Neuron (in vitro differentiated cells): ENCODE results near the gene CDCA4.

Experiments used
- H2AFZ ChIP-seq: one replicate; pipeline ENCODE4 v1.6.1; 2013; ENCODE audit warnings: low read depth, mild to moderate bottlenecking, inconsistent platforms, low read length, moderate library complexity
- H3K27me3 ChIP-seq: one replicate; pipeline ENCODE4 v1.6.1; 2013; ENCODE audit warnings: low read length; ENCODE audit not compliant: insufficient read depth
- H3K36me3 ChIP-seq: one replicate; pipeline ENCODE4 v1.6.1; 2013; ENCODE audit warnings: low read length; ENCODE audit not compliant: insufficient read depth
- H3K4me1 ChIP-seq: one replicate; pipeline ENCODE4 v1.6.1; 2013; ENCODE audit warnings: low read length; ENCODE audit not compliant: insufficient read depth
- H3K4me3 ChIP-seq: 2 replicates; pipeline ENCODE4 v1.5.1; 2013; ENCODE audit warnings: mild to moderate bottlenecking, low read length, moderate library complexity
- H3K9me3 ChIP-seq: one replicate; pipeline ENCODE4 v1.6.1; 2013; ENCODE audit warnings: low read length

The CDCA4 gene

GRCh38 chr14:104980611-104981531, 40.0 kb downstream of the CDCA4 start:
- Histone ChIP-seq H3K36me3 (no peaks in the 10 kb centered on the region), H2AFZ (no peak overlapping the region), H3K9me3 (no peaks in the 10 kb centered on the region), H3K4me3 (no peak overlapping the region), H3K27me3 (peaks cover 63% of the 10 kb centered on the region), H3K4me1 (peaks cover 16% of the 10 kb centered on the region)

GRCh38 chr14:104979758-104980610, 40.9 kb downstream of the CDCA4 start:
- peaks cover 16% of the 10 kb centered on the region for H3K4me1 ChIP-seq
- no peaks in the 10 kb centered on the region for H3K36me3 ChIP-seq
- H3K9me3 ChIP-seq = no peaks in the 10 kb centered on the region
- no peak overlapping the region for H3K4me3 ChIP-seq
- H2AFZ ChIP-seq = no peak overlapping the region
- peaks cover 69% of the 10 kb centered on the region for H3K27me3 ChIP-seq

GRCh38 chr14:104978746-104979691, 41.9 kb downstream of the CDCA4 start:
- no peaks in the 10 kb centered on the region for H3K9me3 ChIP-seq
- H3K36me3 ChIP-seq = no peaks in the 10 kb centered on the region
- H3K27me3 ChIP-seq = peaks cover 78% of the 10 kb centered on the region
- no peak overlapping the region for H2AFZ ChIP-seq
- peaks cover 16% of the 10 kb centered on the region for H3K4me1 ChIP-seq
- peak overlapping the region; percentile 21 for H3K4me3 ChIP-seq

- peak within 1 kb of the TSS; percentile 34 for H2AFZ ChIP-seq
- H3K4me1 ChIP-seq = peaks cover 23% of the 10 kb centered on the region
- H3K9me3 ChIP-seq = no peaks in the 10 kb centered on the region
- H3K36me3 ChIP-seq = no peaks in the 10 kb centered on the region
- peaks cover 73% of the 10 kb centered on the region for H3K27me3 ChIP-seq
- H3K4me3 ChIP-seq = peak within 1 kb of the TSS; percentile 44
Measured at GRCh38 chr14:104977681-104978653, 42.9 kb downstream of the CDCA4 start, which contains the start of gene AHNAK2. AHNAK2 (minus strand) TSS chr14:104978374; CDS start chr14:104978237, 137 bp downstream.

- H3K9me3 ChIP-seq = no peaks in the 10 kb centered on the region
- H2AFZ ChIP-seq = peak overlapping the region; percentile 34
- peaks cover 68% of the 10 kb centered on the region for H3K27me3 ChIP-seq
- peak overlapping the region; percentile 44 for H3K4me3 ChIP-seq
- no peaks in the 10 kb centered on the region for H3K36me3 ChIP-seq
- peaks cover 29% of the 10 kb centered on the region for H3K4me1 ChIP-seq
Measured at GRCh38 chr14:104977008-104977680, 43.7 kb downstream of the CDCA4 start.

GRCh38 chr14:104976198-104977007, 44.5 kb downstream of the CDCA4 start:
- Histone ChIP-seq H2AFZ (no peak overlapping the region), H3K4me3 (no peak overlapping the region), H3K9me3 (no peaks in the 10 kb centered on the region), H3K4me1 (peaks cover 29% of the 10 kb centered on the region), H3K27me3 (peaks cover 63% of the 10 kb centered on the region), H3K36me3 (no peaks in the 10 kb centered on the region)

- Histone ChIP-seq H3K27me3 (peaks cover 58% of the 10 kb centered on the region), H3K36me3 (no peaks in the 10 kb centered on the region), H3K4me3 (no peak overlapping the region), H3K4me1 (peaks cover 29% of the 10 kb centered on the region), H2AFZ (no peak overlapping the region), H3K9me3 (no peaks in the 10 kb centered on the region)
Measured at GRCh38 chr14:104975481-104976197, 45.2 kb downstream of the CDCA4 start.

GRCh38 chr14:104974665-104975390, 46.1 kb downstream of the CDCA4 start:
- no peak overlapping the region for H2AFZ ChIP-seq
- no peak overlapping the region for H3K4me3 ChIP-seq
- H3K27me3 ChIP-seq = peaks cover 50% of the 10 kb centered on the region
- peaks cover 29% of the 10 kb centered on the region for H3K4me1 ChIP-seq
- H3K36me3 ChIP-seq = no peaks in the 10 kb centered on the region
- no peaks in the 10 kb centered on the region for H3K9me3 ChIP-seq

- peaks cover 50% of the 10 kb centered on the region for H3K27me3 ChIP-seq
- no peaks in the 10 kb centered on the region for H3K36me3 ChIP-seq
- peaks cover 29% of the 10 kb centered on the region for H3K4me1 ChIP-seq
- H3K4me3 ChIP-seq = no peak overlapping the region
- no peak overlapping the region for H2AFZ ChIP-seq
- H3K9me3 ChIP-seq = no peaks in the 10 kb centered on the region
Measured at GRCh38 chr14:104974146-104974541, 46.7 kb downstream of the CDCA4 start.
